Natural killer cell treated with Interleukin-12 subunit alpha and Interleukin-12 subunit beta and Interleukin-15 and Interleukin-18, amount 100 ng/mL, for 72 hours (primary cell): ENCODE results near the gene RSU1. TPM values are rescaled to one million over a fixed set of nuclear protein-coding genes. Genes with fewer than 3 reads are reported as not detected.

Source experiments
- ATAC-seq, 2 donors: fragments of 150-1000 bp; cut with Tn5 transposase in 1 of 2; sonication (Bioruptor Pico), chemical (Tn5 transposase) in 1 of 2; 2 replicates each; pipeline ENCODE4 v1.10.0; 2021
- DNase-seq: peaks from one replicate; pipeline ENCODE4 v3.0.0; 2022; ENCODE audit warnings: low spot score
- H3K27ac Mint-ChIP-seq, 2 donors: 1 replicate in 1 of 2; 2 replicates in 1 of 2; pipeline ENCODE4 v1.8.0; 2022; ENCODE audit warnings: mixed read lengths in 2 of 2, mild to moderate bottlenecking in 1 of 2, moderate library complexity in 1 of 2
- H3K27me3 Mint-ChIP-seq, 2 donors: 1 replicate in 1 of 2; 2 replicates in 1 of 2; pipeline ENCODE4 v1.8.0; 2022; ENCODE audit warnings: mixed read lengths in 2 of 2
- H3K36me3 Mint-ChIP-seq: one replicate; pipeline ENCODE4 v1.8.0; 2022; ENCODE audit warnings: mixed read lengths
- H3K4me1 Mint-ChIP-seq, 2 donors: 1 replicate in 1 of 2; 2 replicates in 1 of 2; pipeline ENCODE4 v1.8.0; 2022; ENCODE audit warnings: low read depth in 2 of 2, mixed read lengths in 2 of 2, mild to moderate bottlenecking in 1 of 2
- H3K4me3 Mint-ChIP-seq: one replicate; pipeline ENCODE4 v1.8.0; 2022; ENCODE audit warnings: mixed read lengths
- H3K9me3 Mint-ChIP-seq: 2 replicates; pipeline ENCODE4 v1.8.0; 2022; ENCODE audit warnings: mixed read lengths
- total RNA-seq, 2 donors: library from RNA; stranded (reverse); gene quantifications; one replicate each; pipeline ENCODE4 v1.2.3, GENCODE V29; 2022

Gene RSU1
- total RNA-seq, 2 donors from 2014 or later, result 108 to 200 TPM

GRCh38 chr10:16735671-16736070, 81.6 kb downstream of the RSU1 start:
- H3K4me3 Mint-ChIP-seq, result no peak overlapping the region
- peaks cover 55% of the 10 kb centered on the region for H3K36me3 Mint-ChIP-seq
- peaks cover 7% of the 10 kb centered on the region for H3K9me3 Mint-ChIP-seq
- H3K27me3 Mint-ChIP-seq, result no peaks in the 10 kb centered on the region
- H3K27ac Mint-ChIP-seq, result no peak overlapping the region
- no peak for DNase-seq
- peaks cover 12 to 25% of the 10 kb centered on the region in 2 donors for H3K4me1 Mint-ChIP-seq
- no peak for ATAC-seq

- Mint-ChIP-seq H3K4me3 (no peak overlapping the region), H3K4me1 (peaks cover 30 to 37% of the 10 kb centered on the region in 2 donors), H3K27ac (peak overlapping the region in 1 of 2 donors; percentile 62), H3K36me3 (peaks cover 62% of the 10 kb centered on the region), H3K27me3 (no peaks in the 10 kb centered on the region), H3K9me3 (peaks cover 7% of the 10 kb centered on the region)
- no peak for ATAC-seq
- no peak for DNase-seq
These were observed 84.8 kb downstream of the RSU1 start for GRCh38 chr10:16732376-16732775.

- no peaks in the 10 kb centered on the region for H3K9me3 Mint-ChIP-seq
- no peak overlapping the region for H3K27ac Mint-ChIP-seq
- peaks cover 29 to 39% of the 10 kb centered on the region in 2 donors for H3K4me1 Mint-ChIP-seq
- DNase-seq (no peak), ATAC-seq (no peak)
- no peaks in the 10 kb centered on the region for H3K27me3 Mint-ChIP-seq
- H3K36me3 Mint-ChIP-seq, result peaks cover 34% of the 10 kb centered on the region
- H3K4me3 Mint-ChIP-seq, result no peak overlapping the region
These were observed 89.0 kb downstream of the RSU1 start for GRCh38 chr10:16728266-16728665.

GRCh38 chr10:16727666-16728065, 89.6 kb downstream of the RSU1 start:
- H3K36me3 Mint-ChIP-seq, result peaks cover 34% of the 10 kb centered on the region
- no peak overlapping the region for H3K4me3 Mint-ChIP-seq
- H3K27me3 Mint-ChIP-seq, result no peaks in the 10 kb centered on the region
- no peak for DNase-seq
- H3K9me3 Mint-ChIP-seq, result no peaks in the 10 kb centered on the region
- ATAC-seq, result no peak
- no peak overlapping the region for H3K27ac Mint-ChIP-seq
- peaks cover 29 to 39% of the 10 kb centered on the region in 2 donors for H3K4me1 Mint-ChIP-seq

GRCh38 chr10:16724509-16724908, 92.7 kb downstream of the RSU1 start:
- Mint-ChIP-seq H3K4me1 (peaks cover 34 to 42% of the 10 kb centered on the region in 2 donors), H3K4me3 (peak overlapping the region; percentile 31), H3K36me3 (peaks cover 25% of the 10 kb centered on the region), H3K9me3 (peaks cover 2% of the 10 kb centered on the region), H3K27me3 (no peaks in the 10 kb centered on the region), H3K27ac (peak overlapping the region; percentile 45 to 87)
- peak; percentile 78 to 93 for ATAC-seq
- DNase-seq, result peak; percentile 70

GRCh38 chr10:16720812-16721211, 96.4 kb downstream of the RSU1 start:
- H3K4me1 Mint-ChIP-seq, result peaks cover 25 to 39% of the 10 kb centered on the region in 2 donors
- peaks cover 21% of the 10 kb centered on the region for H3K36me3 Mint-ChIP-seq
- no peaks in the 10 kb centered on the region for H3K27me3 Mint-ChIP-seq
- peak overlapping the region in 1 of 2 donors; percentile 13 for H3K27ac Mint-ChIP-seq
- peaks cover 4% of the 10 kb centered on the region for H3K9me3 Mint-ChIP-seq
- DNase-seq (no peak), ATAC-seq (no peak)
- no peak overlapping the region for H3K4me3 Mint-ChIP-seq

GRCh38 chr10:16717622-16718395, 99.4 kb downstream of the RSU1 start:
- Mint-ChIP-seq H3K4me3 (no peak overlapping the region), H3K36me3 (peaks cover 36% of the 10 kb centered on the region), H3K4me1 (peaks cover 15 to 39% of the 10 kb centered on the region in 2 donors), H3K27me3 (no peaks in the 10 kb centered on the region), H3K9me3 (peaks cover 16% of the 10 kb centered on the region), H3K27ac (no peak overlapping the region)
- no peak for ATAC-seq
- DNase-seq, result no peak

GRCh38 chr10:16716051-16716450, 101.2 kb downstream of the RSU1 start:
- H3K27me3 Mint-ChIP-seq, result no peaks in the 10 kb centered on the region
- H3K36me3 Mint-ChIP-seq, result peaks cover 52% of the 10 kb centered on the region
- no peak overlapping the region for H3K27ac Mint-ChIP-seq
- ATAC-seq, result no peak
- no peak overlapping the region for H3K4me3 Mint-ChIP-seq
- peaks cover 7 to 34% of the 10 kb centered on the region in 2 donors for H3K4me1 Mint-ChIP-seq
- peaks cover 21% of the 10 kb centered on the region for H3K9me3 Mint-ChIP-seq
- no peak for DNase-seq

- no peak overlapping the region for H3K4me3 Mint-ChIP-seq
- H3K27me3 Mint-ChIP-seq, result no peaks in the 10 kb centered on the region
- peaks cover 0 to 25% of the 10 kb centered on the region in 2 donors for H3K4me1 Mint-ChIP-seq
- peaks cover 18% of the 10 kb centered on the region for H3K9me3 Mint-ChIP-seq
- H3K36me3 Mint-ChIP-seq, result peaks cover 54% of the 10 kb centered on the region
- no peak for DNase-seq
- ATAC-seq, result no peak
- no peak overlapping the region for H3K27ac Mint-ChIP-seq
These were observed 103.9 kb downstream of the RSU1 start for GRCh38 chr10:16713290-16713689.

GRCh38 chr10:16712883-16713282, 104.3 kb downstream of the RSU1 start:
- Mint-ChIP-seq H3K9me3 (peaks cover 18% of the 10 kb centered on the region), H3K4me1 (peaks cover 0 to 25% of the 10 kb centered on the region in 2 donors), H3K27ac (no peak overlapping the region), H3K27me3 (no peaks in the 10 kb centered on the region), H3K36me3 (peaks cover 54% of the 10 kb centered on the region), H3K4me3 (no peak overlapping the region)
- DNase-seq (no peak), ATAC-seq (no peak)

GRCh38 chr10:16700331-16700730, 116.9 kb downstream of the RSU1 start:
- no peaks in the 10 kb centered on the region for H3K4me1 Mint-ChIP-seq
- ATAC-seq (no peak), DNase-seq (no peak)
- no peak overlapping the region for H3K4me3 Mint-ChIP-seq
- H3K36me3 Mint-ChIP-seq, result no peaks in the 10 kb centered on the region
- no peaks in the 10 kb centered on the region for H3K27me3 Mint-ChIP-seq
- H3K9me3 Mint-ChIP-seq, result peaks cover 2% of the 10 kb centered on the region
- H3K27ac Mint-ChIP-seq, result no peak overlapping the region

- Mint-ChIP-seq H3K36me3 (peaks cover 5% of the 10 kb centered on the region), H3K4me1 (no peaks in the 10 kb centered on the region), H3K27me3 (no peaks in the 10 kb centered on the region), H3K27ac (no peak overlapping the region), H3K9me3 (no peaks in the 10 kb centered on the region), H3K4me3 (no peak overlapping the region)
- DNase-seq (no peak), ATAC-seq (no peak)
These were observed 117.7 kb downstream of the RSU1 start for GRCh38 chr10:16699435-16700057.

- no peaks in the 10 kb centered on the region for H3K9me3 Mint-ChIP-seq
- H3K4me1 Mint-ChIP-seq, result no peaks in the 10 kb centered on the region
- ATAC-seq (no peak), DNase-seq (no peak)
- H3K4me3 Mint-ChIP-seq, result no peak overlapping the region
- peaks cover 10% of the 10 kb centered on the region for H3K36me3 Mint-ChIP-seq
- H3K27ac Mint-ChIP-seq, result peak overlapping the region in 1 of 2 donors; percentile 24
- H3K27me3 Mint-ChIP-seq, result no peaks in the 10 kb centered on the region
These were observed 118.8 kb downstream of the RSU1 start for GRCh38 chr10:16698461-16698860.

GRCh38 chr10:16690417-16690816, 126.8 kb downstream of the RSU1 start:
- no peak for DNase-seq
- H3K36me3 Mint-ChIP-seq, result peaks cover 19% of the 10 kb centered on the region
- no peak overlapping the region for H3K4me3 Mint-ChIP-seq
- H3K9me3 Mint-ChIP-seq, result no peaks in the 10 kb centered on the region
- H3K27ac Mint-ChIP-seq, result no peak overlapping the region
- H3K4me1 Mint-ChIP-seq, result peaks cover 0 to 2% of the 10 kb centered on the region in 2 donors
- H3K27me3 Mint-ChIP-seq, result no peaks in the 10 kb centered on the region
- no peak for ATAC-seq
